GM12878 (cell line): Measurements from ENCODE around the gene SLC24A3. TPM values are rescaled to one million over a fixed set of nuclear protein-coding genes. Genes with fewer than 3 reads are reported as not detected.

Experiments used
- ATAC-seq: fragments of 200-7000 bp; cut with Tn5 transposase; 3 replicates; pipeline ENCODE4 v1.9.1; 2020; ENCODE audit warnings: mild to moderate bottlenecking, moderate library complexity
- BruUV-seq: library from RNA; stranded (reverse); fragments of 400-500 nt; replicated peaks from 2 replicates; lab custom pipeline; 2021; lab: Mats Ljungman, UMichigan
- CTCF ChIA-PET: fragments of 300-600 bp; sonication (Branson Sonifier 250); formaldehyde crosslinking; extraction: SDS; loops from one replicate; lab custom pipeline; 2021; ENCODE audit warnings: inconsistent platforms; lab: Yijun Ruan, JAX
- POLR2A ChIA-PET: fragments of 350-600 bp; formaldehyde crosslinking; extraction: SDS; loops from one replicate; lab custom pipeline; 2021; ENCODE audit warnings: inconsistent platforms; lab: Charles Lee
- RAD21 ChIA-PET: fragments of 300-600 bp; sonication (Branson Sonifier 250); formaldehyde crosslinking; loops from one replicate; lab custom pipeline; 2023; ENCODE audit warnings: antibody characterized with exemption; ENCODE audit not compliant: unreplicated experiment; lab: Charles Lee
- SMC1A ChIA-PET: fragments of 300-600 bp; sonication (Branson Sonifier 250); formaldehyde crosslinking; loops from one replicate; lab custom pipeline; 2023; ENCODE audit not compliant: unreplicated experiment, uncharacterized antibody; lab: Charles Lee
- DNase-seq: peaks from one replicate; pipeline ENCODE4 v3.0.0-alpha.2; 2011; ENCODE audit warnings: low read depth, low spot score
- FAIRE-seq: peaks from 3 replicates; lab custom pipeline; 2011; peaks lifted over from hg19 to GRCh38; lab: Jason Lieb, UNC
- H2AFZ ChIP-seq: 2 replicates; pipeline ENCODE4 v1.6.0; 2011; ENCODE audit warnings: low read depth, low read length, control low read depth; ENCODE audit not compliant: control insufficient read depth
- H3K27ac ChIP-seq: 2 replicates; pipeline ENCODE4 v1.5.1; 2011; ENCODE audit warnings: control low read depth; ENCODE audit not compliant: control insufficient read depth, insufficient read depth
- H3K27me3 ChIP-seq, 2 experiments: replicated peaks in 1 of 2; 2 replicates each; pipeline versions ENCODE4 v1.6.0 to v1.6.1; 2011; ENCODE audit warnings: low read length in 1 of 2; ENCODE audit not compliant: control insufficient read depth in 2 of 2, insufficient read depth in 2 of 2
- H3K36me3 ChIP-seq, 2 experiments: 2 replicates each; pipeline ENCODE4 v1.5.1; 2011; ENCODE audit warnings: low read length in 1 of 2; ENCODE audit not compliant: control insufficient read depth in 2 of 2, insufficient read depth in 2 of 2
- H3K4me1 ChIP-seq: 2 replicates; pipeline ENCODE4 v1.6.1; 2011; ENCODE audit warnings: mild to moderate bottlenecking, low read length, moderate library complexity, mixed read lengths; ENCODE audit not compliant: control insufficient read depth, insufficient read depth
- H3K4me2 ChIP-seq: 2 replicates; pipeline ENCODE4 v1.6.0; 2011; ENCODE audit warnings: control low read depth; ENCODE audit not compliant: control insufficient read depth, insufficient read depth
- H3K4me3 ChIP-seq: fragments of 200-600 bp; sonication (generic); 2 replicates; pipeline ENCODE4 v1.5.1; 2016
- H3K79me2 ChIP-seq: 2 replicates; pipeline ENCODE4 v1.6.0; 2011; ENCODE audit warnings: low read length; ENCODE audit not compliant: control insufficient read depth, insufficient read depth
- H3K9ac ChIP-seq: 2 replicates; pipeline ENCODE4 v1.8.0; 2011; ENCODE audit warnings: low read length, control low read depth, mixed read lengths; ENCODE audit not compliant: control insufficient read depth, insufficient read depth
- H3K9me3 ChIP-seq: replicated peaks from 3 replicates; pipeline ENCODE4 v1.5.1; 2011; ENCODE audit warnings: mild to moderate bottlenecking, low read length; ENCODE audit not compliant: control insufficient read depth, insufficient read depth
- H4K20me1 ChIP-seq: 2 replicates; pipeline ENCODE4 v1.6.0; 2011; ENCODE audit not compliant: control insufficient read depth, insufficient read depth
- IRF3 ChIP-seq: fragments of 450-650 bp; IDR thresholded peaks from 2 replicates; pipeline ENCODE4 v1.6.1; 2014; ENCODE audit warnings: mild to moderate bottlenecking
- NBN ChIP-seq: fragments of 450-650 bp; IDR thresholded peaks from 2 replicates; pipeline ENCODE4 v1.6.1; 2016
- NFIC ChIP-seq: IDR thresholded peaks from 2 replicates; pipeline ENCODE4 v1.6.1; 2012; ENCODE audit warnings: low read depth, mild to moderate bottlenecking, inconsistent platforms, low read length, moderate library complexity
- RB1 ChIP-seq: fragments of 450-650 bp; formaldehyde crosslinking; IDR thresholded peaks from 2 replicates; pipeline ENCODE4 v1.6.1; 2017; ENCODE audit warnings: mild to moderate bottlenecking, borderline replicate concordance
- STAT1 ChIP-seq: fragments of 450-650 bp; conservative IDR thresholded peaks from 2 replicates; pipeline ENCODE4 v1.6.1; 2014; ENCODE audit warnings: antibody characterized with exemption, mild to moderate bottlenecking
- SUZ12 ChIP-seq: fragments of 200-600 bp; sonication (generic); IDR thresholded peaks from one replicate; pipeline ENCODE4 v1.6.1; 2018; ENCODE audit warnings: antibody characterized with exemption, mild to moderate bottlenecking; ENCODE audit not compliant: unreplicated experiment
- ZNF24 ChIP-seq: fragments of 450-650 bp; IDR thresholded peaks from 2 replicates; pipeline ENCODE4 v1.6.1; 2017; ENCODE audit warnings: antibody characterized with exemption, mild to moderate bottlenecking
- ZNF687 ChIP-seq: fragments of 450-650 bp; IDR thresholded peaks from 2 replicates; pipeline ENCODE4 v1.6.1; 2017; ENCODE audit warnings: mild to moderate bottlenecking, moderate library complexity
- WGBS: methylation state at CpG from one replicate; pipeline ENCODE4 v1.1.6; 2016; ENCODE audit warnings: low lambda C conversion rate; ENCODE audit not compliant: insufficient replicate concordance, insufficient coverage; ENCODE audit errors: missing lambda C conversion rate; 5-methylcytosine and 5-hydroxymethylcytosine counted together
- in situ Hi-C: fragments of 300-500 bp; cut with MboI; formaldehyde crosslinking; loops from 9 replicates; pipeline ENCODE4 v1.14.3; 2018; ENCODE audit warnings: mixed read lengths
- intact Hi-C: fragments of 100-400 bp; cut with micrococcal nuclease; formaldehyde crosslinking; loops from one replicate; pipeline ENCODE4 v1.14.2; 2022; ENCODE audit not compliant: unreplicated experiment
- polyA plus RNA-seq, 11 experiments: library from polyadenylated mRNA; depleted of rRNA in 4 of 11; unstranded in 6 of 11; stranded (reverse) in 5 of 11; fragments of >200 nt; fragmentation: Nextera tagmentation in 4 of 11; fragmentation: Illumina TruSeq in 1 of 11; extraction: Ambion mirVana in 4 of 11; extraction: Trizol in 1 of 11; gene quantifications; 1 replicate in 1 of 11; 2 replicates in 10 of 11; pipeline versions ENCODE4 v1.2.1 to v1.2.3, GENCODE V29; 2011 to 2016; ENCODE audit warnings: inconsistent platforms in 2 of 11, missing spikeins in 2 of 11, low read depth in 1 of 11
- total RNA-seq, 4 experiments: library from RNA; depleted of rRNA in 3 of 4; stranded (reverse); fragments of >200 nt in 3 of 4; fragmentation: Illumina TruSeq in 1 of 4; extraction: Trizol in 1 of 4; gene quantifications; 2 replicates each; pipeline versions ENCODE4 v1.2.1 to v1.2.3, GENCODE V29; 2013 to 2021

Gene SLC24A3
- total and polyA plus RNA-seq, 10 of the 15 experiments (the other 5 are each of a cell fraction or from before 2014, with no cell fraction given), result 0.04 TPM; not detected in 9

GRCh38 chr20:19251958-19252357 lies 39.5 kb downstream of the SLC24A3 start (continued):
- no peak for TF ChIP-seq IRF3
- no peak for TF ChIP-seq NFIC
- no peak for TF ChIP-seq SUZ12
- TF ChIP-seq NBN, result no peak

GRCh38 chr20:19252451-19253120 lies 40.1 kb downstream of the SLC24A3 start:
- Histone ChIP-seq H3K79me2 (no peaks in the 10 kb centered on the region), H4K20me1 (no peaks in the 10 kb centered on the region), H2AFZ (no peak overlapping the region), H3K27ac (no peak overlapping the region), H3K9ac (no peak overlapping the region), H3K9me3 (no peaks in the 10 kb centered on the region), H3K4me3 (no peak overlapping the region), H3K4me1 (no peaks in the 10 kb centered on the region), H3K4me2 (no peak overlapping the region), H3K36me3 (no peaks in the 10 kb centered on the region), H3K27me3 (0 out of 4 replicates have a peak, but pooled peaks cover 0 to 2% of the 10 kb centered on the region in 2 experiments)
- WGBS, result 31% methylated on average over 5 of the region's 5 CpGs
- intact Hi-C loops, result loop anchor here (10.0 kb wide), 1 partner anchor 58 kb away; no protein-coding TSS in a partner anchor
- ChIA-PET SMC1A (no interaction called here), POLR2A (no interaction called here), RAD21 (no interaction called here), CTCF (interaction anchor here (0.6 to 1.2 kb wide), 4 partner anchors 261 to 620 kb away, joined by 3 to 4 read pairs (median 3); no protein-coding TSS in a partner anchor)
- DNase-seq (no peak), FAIRE-seq (no peak), ATAC-seq (no peak)
- no TSS peak for BruUV-seq
- in situ Hi-C loops, result no loop called here
- TF ChIP-seq ZNF687, result no peak
- TF ChIP-seq NFIC, result no peak
- TF ChIP-seq RB1, result no peak
- TF ChIP-seq STAT1, result no peak
- no peak for TF ChIP-seq ZNF24
